ENCODE data around the gene ACOT7.
A peak's percentile ranks its signal among the peaks of the same experiment; 100 is the strongest.
"Not testable (repeated sequence)": the region's sequence is repeated elsewhere in the genome, so short reads cannot be mapped to it uniquely, and the experiment has no call there.

Gene ACOT7

DNA sequence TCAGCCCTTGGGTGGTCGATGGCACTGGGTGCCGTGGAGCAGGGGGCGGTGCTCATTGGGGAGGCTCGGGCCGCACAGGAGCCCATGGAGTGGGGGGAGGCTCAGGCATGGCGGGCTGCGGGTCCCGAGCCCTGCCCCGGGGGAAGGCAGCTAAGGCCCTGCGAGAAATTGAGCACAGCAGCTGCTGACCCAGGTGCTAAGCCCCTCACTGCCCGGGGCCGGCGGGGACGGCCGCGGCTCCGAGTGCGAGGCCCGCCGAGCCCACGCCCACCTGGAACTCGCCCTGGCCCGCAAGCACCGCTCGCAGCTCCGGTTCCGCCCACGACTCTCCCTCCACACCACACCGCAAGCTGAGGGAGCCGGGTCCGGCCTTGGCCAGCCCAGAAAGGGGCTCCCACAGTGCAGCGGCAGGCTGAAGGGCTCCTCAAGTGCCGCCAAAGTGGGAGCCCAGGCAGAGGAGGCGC is 2.2 kb upstream of the ACOT7 start:
- DNase-seq, result not testable (repeated sequence)

DNA sequence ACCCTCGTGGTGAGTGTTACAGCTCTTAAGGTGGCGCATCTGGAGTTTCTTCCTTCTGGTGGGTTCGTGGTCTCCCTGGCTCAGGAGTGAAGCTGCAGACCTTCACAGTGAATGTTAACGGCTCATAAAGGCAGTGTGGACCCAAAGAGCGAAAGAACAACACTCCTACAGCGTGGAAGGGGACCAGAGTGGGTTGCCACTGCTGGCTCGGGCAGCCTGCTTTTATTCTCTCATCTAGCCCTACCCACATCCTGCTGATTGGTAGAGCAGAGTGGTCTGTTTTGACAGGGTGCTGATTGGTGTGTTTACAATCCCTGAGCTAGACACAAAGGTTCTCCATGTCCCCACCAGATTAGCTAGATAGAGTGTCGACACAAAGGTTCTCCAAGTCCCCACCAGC is 1.6 kb upstream of the ACOT7 start:
- not testable (repeated sequence) for DNase-seq

DNA sequence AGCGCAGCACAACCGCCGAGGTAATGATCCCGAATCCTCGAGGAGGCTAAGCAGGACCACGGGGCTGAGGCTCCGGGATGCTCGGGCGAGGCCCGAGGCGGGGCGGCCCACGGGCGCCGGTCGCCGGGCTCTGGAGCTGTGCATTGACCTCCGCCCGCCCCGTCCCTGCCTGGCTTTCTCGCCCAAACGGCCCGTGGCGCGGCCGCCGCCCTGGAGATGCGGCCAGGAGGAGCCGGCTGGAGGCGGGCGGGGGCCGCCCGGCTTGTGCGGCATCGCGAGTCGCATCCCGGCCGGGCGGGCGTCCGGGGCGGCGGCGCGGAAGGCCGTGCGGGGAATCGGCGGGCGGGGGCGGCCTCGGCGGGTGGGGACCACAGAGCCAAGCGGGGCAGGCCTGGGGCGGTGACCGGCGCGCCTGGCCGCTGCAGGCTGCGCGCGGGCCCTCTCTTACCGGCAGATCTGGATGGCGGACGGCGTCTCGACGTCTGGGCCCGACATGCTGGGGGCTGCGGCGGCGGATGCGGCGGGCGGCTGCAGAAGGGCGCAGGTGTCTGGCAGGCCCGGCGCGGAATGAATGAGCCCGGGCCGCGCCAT is 663 bp downstream of the ACOT7 start:
- DNase-seq, result no peak

DNA sequence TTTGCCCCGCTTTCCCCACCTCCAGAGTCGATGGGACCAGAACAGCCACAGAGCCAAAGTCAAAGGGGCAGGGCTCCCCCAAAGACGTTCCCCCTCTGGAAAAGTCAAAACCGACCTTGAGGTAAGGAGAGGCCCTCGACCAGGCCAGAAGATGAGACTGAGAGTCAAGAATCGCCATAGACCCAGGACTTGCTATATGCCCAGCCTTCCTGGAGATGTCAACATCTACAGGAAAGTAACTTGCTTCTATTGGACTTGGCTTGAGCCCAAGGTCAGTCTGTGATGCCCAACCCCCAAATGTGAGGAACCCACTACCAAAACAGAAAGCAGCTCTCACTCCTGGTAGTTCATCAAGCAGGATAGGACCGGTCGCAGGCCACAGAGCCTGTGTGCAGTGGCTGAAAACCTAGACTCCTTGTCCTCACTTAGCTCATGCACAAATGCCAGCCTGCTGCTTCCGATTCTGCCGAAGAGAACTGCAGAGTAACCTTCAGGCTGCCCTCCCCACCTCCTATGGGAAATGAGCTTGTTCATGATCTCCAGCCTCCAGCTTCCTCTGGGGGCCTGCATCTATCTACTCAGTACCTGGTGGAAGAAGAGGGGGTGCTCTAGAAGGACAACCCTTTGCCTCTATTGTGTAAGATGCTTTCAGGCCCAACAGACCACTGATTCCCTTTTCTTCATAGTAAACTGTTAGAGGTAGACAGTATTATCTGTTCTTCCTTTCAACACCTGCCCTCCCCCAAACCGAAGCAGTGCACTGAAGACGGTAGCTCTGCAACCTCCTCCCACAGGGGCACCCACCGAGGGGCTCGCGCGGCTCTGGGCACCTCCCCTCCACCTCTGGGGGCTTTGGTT is 1.4 kb downstream of the ACOT7 start:
- DNase-seq, result peak in 1 of 2 experiments; percentile 15

DNA sequence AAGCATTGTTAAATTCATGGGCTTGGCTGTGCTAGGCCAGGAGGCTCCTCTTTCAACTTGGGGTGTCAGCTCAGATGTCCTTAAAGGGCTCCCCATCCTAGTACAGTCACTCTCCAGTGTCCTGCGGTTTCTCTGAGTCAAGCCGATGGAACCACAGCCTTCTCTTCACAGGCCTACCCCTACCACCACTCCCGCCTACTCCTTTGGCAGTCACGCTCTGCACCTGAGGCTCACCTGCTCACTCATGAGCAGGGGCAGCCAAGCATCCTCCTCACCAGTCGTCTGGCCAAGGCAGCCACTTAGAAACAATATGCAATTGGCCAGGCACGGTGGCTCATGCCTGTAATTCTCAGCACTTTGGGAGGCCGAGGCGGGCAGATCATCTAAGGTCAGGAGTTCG is 3.6 kb downstream of the ACOT7 start:
- DNase-seq, result peak; percentile 36 to 64

DNA sequence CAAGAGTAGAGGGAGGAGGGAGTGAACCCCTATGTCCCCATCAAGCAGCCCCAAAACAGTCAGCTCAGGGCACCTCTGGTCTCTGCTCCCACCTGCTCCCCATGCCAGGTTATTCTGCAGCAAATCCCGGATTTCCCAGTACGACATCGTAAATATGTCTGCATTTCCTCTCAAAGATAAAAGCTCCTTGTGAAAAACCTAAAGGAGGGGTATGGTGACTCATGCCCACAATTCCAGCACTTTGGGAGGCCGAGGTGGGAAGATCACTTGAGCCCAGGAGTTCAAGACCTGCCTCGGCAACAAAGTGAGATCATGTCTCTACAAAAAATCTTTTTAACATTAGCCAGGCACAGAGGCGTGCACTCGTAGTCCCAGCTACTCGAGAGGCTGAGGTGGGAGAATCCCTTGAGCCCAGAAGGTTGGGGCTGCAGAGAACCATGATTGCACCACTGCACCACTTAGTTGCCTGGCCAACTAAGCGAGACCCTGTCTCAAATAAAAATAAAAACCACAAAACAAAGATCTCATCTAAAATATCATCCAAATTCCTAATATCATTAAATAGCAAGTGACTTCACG is 7.1 kb downstream of the ACOT7 start:
- no peak for DNase-seq

DNA sequence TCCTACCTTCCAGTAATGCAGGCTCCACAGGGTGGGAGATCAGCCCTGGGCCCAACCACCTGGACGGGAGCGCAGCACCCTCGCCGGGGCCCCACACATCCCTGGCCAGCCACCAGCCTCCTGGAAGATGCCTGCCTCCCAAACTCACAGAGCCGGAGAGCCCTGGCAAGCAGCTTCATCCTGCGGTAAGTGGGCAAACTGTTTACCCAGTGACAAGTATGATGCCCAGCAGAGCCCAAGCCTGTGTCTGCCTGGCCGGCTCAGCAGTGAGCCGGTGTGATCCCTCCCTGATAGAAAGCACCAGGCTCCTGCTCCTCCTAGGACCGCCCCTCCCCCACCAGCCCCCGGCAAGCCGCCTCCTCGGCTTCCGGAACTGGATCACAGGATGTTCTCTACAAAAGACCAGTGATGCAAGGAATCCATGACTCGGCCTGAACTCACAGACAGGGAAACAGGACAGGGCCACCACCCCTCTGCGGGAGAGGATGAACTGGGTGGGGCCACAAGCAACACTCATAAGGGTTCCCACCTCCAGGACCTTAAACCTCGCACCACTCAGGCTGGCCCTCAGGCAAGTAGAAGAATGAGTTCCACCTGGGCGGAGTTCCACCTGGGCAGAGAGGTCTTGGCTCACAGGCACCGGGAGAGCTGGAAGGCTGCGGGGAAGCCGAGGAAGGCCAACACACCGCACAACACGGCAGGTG is 7.9 kb downstream of the ACOT7 start:
- no peak for DNase-seq

DNA sequence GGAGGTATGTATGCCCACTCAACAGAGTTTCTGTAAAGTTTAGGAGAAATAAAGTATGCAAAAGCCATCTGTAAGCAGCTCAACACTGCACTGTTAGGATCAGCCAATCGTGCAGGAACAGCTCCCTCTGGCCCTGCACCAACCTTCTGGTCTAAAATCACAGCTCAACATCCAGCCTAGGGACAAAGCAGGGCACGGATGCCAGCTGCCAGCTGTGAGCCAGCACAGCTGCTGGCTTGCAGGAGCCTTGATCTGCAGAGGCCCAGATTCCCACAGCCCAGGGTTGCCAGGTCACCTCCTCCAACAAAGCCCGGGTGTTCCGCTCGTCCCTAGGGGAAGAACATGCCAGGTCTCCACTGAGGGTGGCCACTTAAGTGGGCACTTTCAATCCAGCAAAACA is 8.6 kb downstream of the ACOT7 start:
- DNase-seq, result no peak

DNA sequence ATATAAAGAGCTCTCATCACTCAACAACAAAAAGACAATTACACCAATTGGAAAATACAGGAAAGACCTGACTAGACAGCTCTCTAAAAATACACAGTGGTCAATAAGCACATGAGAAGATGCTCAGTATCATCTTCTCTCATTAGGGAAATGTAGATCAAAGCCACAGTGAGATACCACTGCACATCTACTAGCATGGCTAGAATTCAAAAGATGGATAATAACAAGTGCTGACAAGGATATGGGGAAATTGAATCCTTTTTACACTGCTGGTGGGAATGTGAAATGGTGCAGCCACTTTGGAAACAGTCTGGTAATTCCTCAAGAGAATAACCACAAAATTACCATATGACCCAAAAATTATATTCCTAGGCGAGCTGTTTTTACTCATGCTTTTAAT is 9.4 kb downstream of the ACOT7 start:
- no peak for DNase-seq

DNA sequence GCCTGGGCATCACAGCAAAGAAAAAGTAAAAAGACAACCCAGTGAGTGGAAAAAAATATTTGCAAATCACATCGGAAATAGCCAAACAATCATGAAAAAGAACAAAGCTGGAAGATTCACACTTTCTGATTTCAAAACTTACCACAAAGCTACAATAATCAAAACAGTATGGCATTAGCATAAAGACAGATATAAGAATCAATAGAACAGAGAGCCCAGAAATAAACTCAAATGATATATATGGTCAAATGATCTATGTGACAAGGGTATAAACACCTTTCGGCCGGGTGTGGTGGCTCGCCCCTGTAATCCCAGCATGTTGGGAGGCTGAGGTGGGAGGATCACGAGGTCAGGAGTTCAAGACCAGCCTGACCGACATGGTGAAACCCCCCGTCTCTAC is 13.5 kb downstream of the ACOT7 start:
- no peak for DNase-seq

DNA sequence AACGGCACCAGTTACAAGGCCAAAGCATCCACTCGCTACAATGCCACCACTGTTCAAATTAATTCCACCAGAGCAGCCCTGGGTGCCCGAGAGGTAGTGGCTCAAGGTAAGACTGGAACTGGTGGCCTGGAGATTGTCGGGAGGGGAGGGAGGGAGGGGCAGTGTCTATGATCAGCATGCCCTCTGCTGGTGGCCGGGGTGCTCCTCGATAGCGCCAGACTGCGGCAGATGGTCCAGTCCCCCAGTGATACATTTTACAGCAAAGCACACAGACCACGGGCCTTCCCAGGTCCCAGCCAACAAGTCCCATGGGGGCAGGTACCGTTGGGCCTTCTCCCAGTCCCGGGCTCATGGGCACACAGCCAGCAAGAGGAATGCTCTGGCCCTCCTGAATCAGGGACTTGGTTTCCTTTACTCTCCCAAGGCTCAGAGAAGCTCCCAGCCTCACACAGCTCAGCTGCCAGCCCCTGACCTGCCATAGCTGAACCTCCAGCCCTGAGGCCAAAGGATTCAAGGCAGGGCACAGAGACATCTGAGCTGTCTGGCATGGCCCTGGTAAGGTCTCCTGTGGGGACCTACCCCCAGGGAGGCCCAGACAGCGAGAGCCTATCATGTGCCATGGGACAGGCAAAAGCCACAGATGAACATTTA is 15.3 kb downstream of the ACOT7 start:
- no peak for DNase-seq

DNA sequence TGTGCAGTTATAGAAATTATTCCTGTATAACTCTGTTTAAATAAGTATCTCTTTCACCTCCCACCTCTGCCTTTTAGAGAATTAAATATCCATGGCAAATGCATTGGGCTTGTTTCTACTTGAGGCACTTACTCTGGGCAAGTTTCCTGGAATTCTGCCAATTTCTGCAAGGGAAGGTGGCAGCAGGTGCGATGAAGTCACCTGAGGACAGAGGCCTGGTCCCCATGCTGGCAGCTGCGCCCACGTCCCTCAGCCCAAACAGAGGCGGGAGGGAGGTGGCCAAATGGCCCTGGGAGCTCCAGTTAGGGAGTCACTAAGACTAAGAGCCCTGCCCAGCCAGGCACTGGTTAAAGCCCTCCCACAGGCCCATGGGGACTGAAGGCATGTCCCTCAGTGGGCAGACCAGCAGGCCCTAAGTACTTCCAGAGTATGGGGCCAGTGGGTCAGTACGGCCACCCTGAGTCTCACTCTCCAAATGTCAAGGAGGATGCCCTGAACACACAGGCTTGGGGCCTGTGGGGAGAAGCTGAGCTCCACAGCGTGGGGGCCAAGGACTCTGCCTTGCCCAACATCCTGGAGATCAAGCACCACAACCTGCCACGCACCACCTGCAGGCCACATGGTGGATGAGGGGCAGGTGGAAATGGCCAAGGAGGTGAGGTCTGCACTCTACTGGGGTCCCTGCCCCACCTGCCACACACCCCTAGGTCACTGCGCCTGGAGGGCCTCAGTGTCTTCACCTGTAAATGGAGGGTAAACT is 19.4 kb downstream of the ACOT7 start:
- peak; percentile 56 to 85 for DNase-seq

DNA sequence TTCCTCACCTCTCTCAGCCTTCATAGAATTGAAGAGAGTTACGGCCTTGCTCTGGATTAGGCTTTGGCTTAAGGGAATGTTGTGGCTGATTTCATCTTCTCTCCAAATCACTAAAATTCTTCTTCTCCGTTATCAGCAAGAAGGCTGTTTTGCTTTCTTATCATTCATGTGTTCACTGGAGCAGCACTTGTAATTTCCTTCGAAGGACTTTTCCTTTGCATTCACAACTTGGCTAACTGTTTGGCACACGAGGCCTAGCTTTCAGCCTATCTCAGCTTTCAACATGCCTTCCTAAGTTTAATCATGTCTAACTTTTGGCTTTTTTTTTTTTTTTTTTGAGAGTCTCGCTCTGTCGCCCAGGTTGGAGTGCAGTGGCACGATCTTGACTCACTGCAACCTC is 21.3 kb downstream of the ACOT7 start:
- DNase-seq, result not testable (repeated sequence)

DNA sequence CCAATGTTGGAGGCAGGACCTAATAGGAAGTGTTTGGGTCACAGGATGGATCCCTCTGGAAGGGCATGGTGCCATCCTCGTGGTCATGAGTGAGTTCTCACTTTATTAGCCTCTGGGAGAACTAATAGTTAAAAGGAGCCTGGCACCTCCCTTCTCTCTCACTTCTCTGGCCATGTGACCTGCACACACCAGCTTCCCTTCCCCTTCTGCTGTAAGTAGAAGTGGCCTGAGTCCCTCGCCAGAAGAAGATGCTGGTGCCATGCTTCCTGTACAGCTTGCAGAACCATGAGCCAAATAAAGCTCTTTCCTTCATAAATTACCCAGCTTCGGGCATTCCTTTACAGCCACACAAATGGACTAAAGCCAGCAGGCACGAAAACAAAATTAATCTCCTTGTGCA is 23.6 kb downstream of the ACOT7 start:
- DNase-seq, result no peak

DNA sequence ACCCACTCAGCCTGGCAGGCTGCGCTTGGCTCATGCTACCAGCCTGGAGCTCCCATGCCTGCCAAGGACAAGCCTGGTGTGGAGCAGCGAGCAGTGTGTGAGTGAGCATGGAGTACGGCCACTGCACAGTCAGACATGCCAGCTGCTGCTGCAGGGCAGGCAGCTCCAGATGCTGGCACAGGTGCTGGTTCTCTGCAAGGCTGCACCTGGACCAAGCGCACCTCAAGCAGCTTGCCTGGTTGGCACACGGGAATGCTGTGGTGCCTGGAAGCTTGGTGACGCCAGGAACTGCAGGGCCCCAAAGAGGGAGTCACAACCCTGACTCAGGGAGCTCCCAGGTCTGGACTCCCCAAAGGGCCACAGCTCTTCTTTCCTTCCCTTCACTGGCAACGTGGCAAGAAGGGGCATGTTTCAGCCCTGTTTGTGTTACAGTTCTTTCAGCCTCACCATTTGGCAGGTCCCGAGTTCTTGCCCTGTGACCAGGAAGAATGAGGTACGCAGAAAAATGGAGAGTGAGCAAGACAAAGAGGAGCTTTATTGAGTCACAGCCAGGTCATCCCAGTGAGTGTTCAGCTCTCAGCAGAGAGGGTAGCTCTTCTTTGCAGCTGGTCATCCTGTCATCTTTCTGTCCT is 26.1 kb downstream of the ACOT7 start:
- DNase-seq, result no peak

DNA sequence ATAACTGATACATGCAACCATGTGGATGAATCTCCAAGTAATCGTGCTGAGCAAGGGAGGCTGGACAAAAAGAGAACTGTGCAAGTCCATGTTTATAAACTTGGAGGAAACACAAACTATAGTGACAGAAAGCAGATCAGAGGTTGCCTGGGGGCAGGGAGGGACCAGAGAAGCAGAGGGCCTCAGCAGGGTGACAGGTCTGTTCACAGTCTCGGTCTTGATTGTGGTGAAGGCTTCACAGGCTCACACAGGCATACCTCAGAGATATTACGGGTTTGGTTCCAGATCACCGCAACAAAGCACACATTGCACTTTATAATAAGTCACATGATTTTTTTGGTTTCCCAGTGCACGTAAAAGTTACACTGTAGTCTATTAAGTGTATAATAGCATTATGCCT is 28.5 kb downstream of the ACOT7 start:
- no peak for DNase-seq

DNA sequence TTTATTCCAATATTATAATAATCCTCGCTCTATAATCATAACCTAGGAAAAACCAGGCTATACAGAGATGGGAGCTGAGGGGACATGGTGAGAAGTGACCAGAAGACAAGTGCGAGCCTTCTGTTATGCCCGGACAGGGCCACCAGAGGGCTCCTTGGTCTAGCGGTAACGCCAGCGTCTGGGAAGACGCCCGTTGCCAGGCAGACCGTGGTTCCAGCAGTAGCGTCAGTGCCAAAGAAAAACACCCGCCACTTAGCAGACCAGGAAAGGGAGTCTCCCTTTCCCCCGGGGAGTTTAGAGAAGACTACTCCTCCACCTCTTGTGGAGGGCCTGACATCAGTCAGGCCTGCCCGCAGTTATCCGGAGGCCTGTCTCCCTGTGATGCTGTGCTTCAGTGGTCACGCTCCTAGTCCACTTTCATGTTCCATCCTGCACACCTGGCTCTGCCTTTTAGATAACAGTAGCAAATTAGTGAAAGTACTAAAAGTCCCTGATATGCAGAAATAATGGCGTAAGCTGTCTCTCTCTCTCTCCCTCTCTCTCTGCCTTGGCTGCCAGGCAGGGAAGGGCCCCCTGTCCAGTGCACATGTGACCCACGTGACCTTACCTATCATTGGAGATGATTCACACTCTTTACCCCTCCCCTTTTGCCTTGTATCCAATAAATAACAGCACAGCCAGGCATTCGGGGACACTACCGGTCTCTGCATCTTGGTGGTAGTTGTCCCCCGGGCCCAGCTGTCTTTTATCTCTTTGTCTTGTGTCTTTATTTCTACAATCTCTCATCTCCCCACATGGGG is 30.3 kb downstream of the ACOT7 start:
- DNase-seq, result not testable (repeated sequence)

DNA sequence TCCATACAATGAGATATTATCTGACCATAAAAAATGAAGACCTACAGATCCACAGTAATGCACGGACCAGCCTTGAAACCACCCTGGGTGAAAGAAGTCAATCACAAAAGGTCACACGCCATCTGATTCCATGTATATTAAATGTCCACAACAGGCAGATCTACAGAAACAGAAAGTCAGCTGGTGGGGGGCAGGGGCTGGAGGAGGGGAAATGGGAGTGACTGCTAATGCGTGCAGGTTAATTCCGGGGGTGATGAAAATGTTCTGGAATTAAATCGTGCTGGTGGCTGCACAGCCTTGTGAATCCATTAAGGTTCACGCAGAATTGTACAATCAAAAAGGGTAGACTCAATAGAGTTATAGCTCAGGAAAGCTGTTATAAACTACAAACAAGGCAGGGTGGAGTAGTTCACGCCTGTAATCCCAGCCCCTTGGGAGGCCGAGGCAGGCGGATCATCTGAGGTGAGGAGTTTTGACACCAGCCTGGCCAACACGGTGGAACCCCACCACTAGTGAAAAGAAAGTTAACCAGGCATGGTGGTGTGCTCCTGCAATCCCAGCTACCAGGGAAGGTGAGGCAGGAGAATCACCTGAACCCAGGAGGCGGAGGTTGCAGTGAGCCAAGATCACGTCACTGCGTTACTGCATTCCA is 32.3 kb downstream of the ACOT7 start:
- no peak for DNase-seq

DNA sequence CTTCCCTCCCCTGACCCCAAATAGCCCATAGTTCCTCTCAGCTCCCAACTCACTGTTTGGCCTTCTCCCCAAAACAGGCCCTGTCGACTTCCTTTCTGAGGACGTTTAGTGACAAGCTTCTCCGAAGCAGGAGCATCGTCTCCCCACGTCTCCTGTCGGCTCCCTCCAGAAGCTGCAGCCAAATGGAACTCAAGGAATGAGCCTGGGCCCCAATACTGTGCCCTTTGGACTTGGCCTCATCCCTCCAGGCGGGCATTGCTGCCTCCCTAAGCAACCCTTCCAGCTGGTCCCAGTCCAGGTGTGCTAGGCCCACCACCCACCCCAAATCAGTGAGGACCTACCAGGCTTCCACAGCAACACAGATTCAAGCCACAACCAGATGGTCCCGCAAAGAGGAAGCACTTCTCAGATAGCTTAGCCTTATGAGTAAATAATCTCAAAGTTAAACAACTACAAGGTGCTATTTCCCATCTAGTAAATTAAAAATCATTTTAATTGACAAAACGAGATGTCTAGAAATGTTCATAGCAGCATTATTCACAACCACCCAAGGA is 33.0 kb downstream of the ACOT7 start:
- no peak for DNase-seq

DNA sequence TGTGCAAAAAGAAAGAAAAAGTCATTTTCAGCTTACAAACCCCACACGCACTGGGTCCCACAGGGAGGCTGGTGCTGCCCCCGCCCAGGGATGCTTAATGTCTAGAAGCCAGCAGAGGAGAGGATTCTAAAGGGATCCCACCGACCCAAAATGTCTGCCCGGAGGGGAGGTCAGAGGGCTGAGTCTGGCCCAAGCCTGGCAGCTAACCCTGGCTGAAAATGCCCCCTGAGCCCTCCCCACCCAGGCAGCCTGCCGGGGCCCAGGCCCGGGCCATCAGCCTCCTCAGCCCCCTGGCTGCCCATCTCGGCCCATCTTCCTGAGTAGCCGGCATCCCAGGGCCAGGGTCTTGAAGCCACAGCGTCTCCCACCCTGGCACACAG is 33.5 kb downstream of the ACOT7 start:
- DNase-seq, result no peak
